Panc1 (cell line): ENCODE data around the gene ZNF678. TPM values are rescaled to one million over a fixed set of nuclear protein-coding genes. Genes with fewer than 3 reads are reported as not detected.

Source experiments
- ATAC-seq: fragments of 200-7000 bp; cut with Tn5 transposase; 2 replicates; pipeline ENCODE4 v1.9.1; 2020; ENCODE audit warnings: mild to moderate bottlenecking, moderate library complexity
- BruUV-seq: library from RNA; stranded (reverse); fragments of 400-500 nt; replicated peaks from 2 replicates; lab custom pipeline; 2021; lab: Mats Ljungman, UMichigan
- CTCF ChIA-PET: fragments of 300-600 bp; sonication (Branson Sonifier 250); formaldehyde crosslinking; loops from one replicate; lab custom pipeline; 2022; ENCODE audit warnings: antibody characterized with exemption; lab: Charles Lee
- POLR2A ChIA-PET: fragments of 300-600 bp; sonication (Branson Sonifier 250); formaldehyde crosslinking; loops from one replicate; lab custom pipeline; 2022; ENCODE audit warnings: antibody characterized with exemption; lab: Charles Lee
- DNase-seq: peaks from one replicate; pipeline ENCODE4 v3.0.0-alpha.2; 2010; ENCODE audit warnings: low read depth, low spot score
- H3K27ac ChIP-seq: 2 replicates; pipeline ENCODE4 v1.5.1; 2011; ENCODE audit warnings: mild to moderate bottlenecking, low read length, inconsistent platforms
- H3K27me3 ChIP-seq: fragments of 200-500 bp; sonication (Bioruptor generic); 2 replicates; pipeline ENCODE4 v1.6.0; 2014; ENCODE audit warnings: low read length, inconsistent platforms; ENCODE audit not compliant: control insufficient read depth, insufficient read depth
- H3K36me3 ChIP-seq: fragments of 200-500 bp; sonication (Bioruptor generic); 2 replicates; pipeline ENCODE4 v1.5.1; 2014; ENCODE audit warnings: inconsistent platforms, mild to moderate bottlenecking, low read length, moderate library complexity; ENCODE audit not compliant: control insufficient read depth, insufficient read depth
- H3K4me1 ChIP-seq: 2 replicates; pipeline ENCODE4 v1.5.1; 2011; ENCODE audit warnings: inconsistent platforms, mild to moderate bottlenecking, low read length, moderate library complexity; ENCODE audit not compliant: control insufficient read depth, insufficient read depth
- H3K4me3 ChIP-seq, 2 experiments: 2 replicates each; pipeline ENCODE4 v1.5.1; 2011 to 2012; ENCODE audit warnings: low read depth in 2 of 2, low read length in 2 of 2, mild to moderate bottlenecking in 2 of 2, inconsistent platforms in 1 of 2, moderate library complexity in 1 of 2
- H3K9me3 ChIP-seq: fragments of 200-500 bp; sonication (Bioruptor generic); 2 replicates; pipeline ENCODE4 v1.5.1; 2014; ENCODE audit warnings: low read depth, mild to moderate bottlenecking, inconsistent platforms, low read length, moderate library complexity; ENCODE audit not compliant: control insufficient read depth, insufficient read depth
- CTCF ChIP-seq: fragments of 450-650 bp; IDR thresholded peaks from 2 replicates; pipeline ENCODE4 v1.5.1; 2017; ENCODE audit warnings: mild to moderate bottlenecking
- POLR2AphosphoS5 ChIP-seq: IDR thresholded peaks from 2 replicates; pipeline ENCODE4 v1.6.1; 2012; ENCODE audit warnings: mild to moderate bottlenecking, low read depth, low read length, moderate library complexity
- REST ChIP-seq, 2 experiments: IDR thresholded peaks; 2 replicates each; pipeline ENCODE4 v1.6.1; 2011 to 2012; ENCODE audit warnings: low read depth in 2 of 2, control low read depth in 1 of 2, low read length in 1 of 2, mild to moderate bottlenecking in 1 of 2, moderate library complexity in 1 of 2; ENCODE audit not compliant: insufficient read depth in 1 of 2
- SIN3A ChIP-seq: IDR thresholded peaks from 2 replicates; pipeline ENCODE4 v1.6.1; 2012; ENCODE audit warnings: low read depth, mild to moderate bottlenecking, low read length, moderate library complexity, borderline replicate concordance; ENCODE audit not compliant: insufficient read depth
- TCF7L2 ChIP-seq: IDR thresholded peaks from 2 replicates; pipeline ENCODE4 v1.6.1; 2011; ENCODE audit warnings: mild to moderate bottlenecking, low read depth, low read length, inconsistent platforms
- in situ Hi-C: cut with HindIII; loops from 2 replicates; pipeline ENCODE4 v1.10.0; 2016; ENCODE audit warnings: low sequenced_read_pairs, low pct_unique_long_range_greater_than_20kb
- intact Hi-C: fragments of 100-400 bp; cut with micrococcal nuclease; formaldehyde crosslinking; loops from one replicate; pipeline ENCODE4 v1.10.0; 2022; ENCODE audit not compliant: unreplicated experiment
- total RNA-seq: library from RNA; stranded (reverse); gene quantifications from one replicate; pipeline ENCODE4 v1.2.1, GENCODE V29; 2021; ENCODE audit not compliant: unreplicated experiment

The ZNF678 gene
- total RNA-seq, 1 experiment from 2014 or later: 8.0 TPM

GRCh38 chr1:227545361-227545760 is 18.0 kb upstream of the ZNF678 start:
- Histone ChIP-seq H3K27me3 (no peaks in the 10 kb centered on the region), H3K27ac (no peak overlapping the region), H3K4me1 (peaks cover 4% of the 10 kb centered on the region), H3K9me3 (no peaks in the 10 kb centered on the region), H3K4me3 (no peak overlapping the region), H3K36me3 (no peaks in the 10 kb centered on the region)
- no peak for DNase-seq
- no TSS peak for BruUV-seq
- in situ Hi-C loops: no loop called here
- TF ChIP-seq REST (IDR thresholded peaks at IDR 0.05; ENCODE audit: insufficient read depth in 1 of 2, low read depth in 2 of 2, low read length in 1 of 2): no peak
- no peak for TF ChIP-seq POLR2AphosphoS5
- TF ChIP-seq TCF7L2: no peak
- no peak for TF ChIP-seq SIN3A
- no peak for TF ChIP-seq CTCF
- intact Hi-C loops: loop anchor here (10.0 kb wide), 1 partner anchor 61 kb away; no protein-coding TSS in a partner anchor
- no peak for ATAC-seq
- CTCF ChIA-PET: no interaction called here
- POLR2A ChIA-PET: no interaction called here

- TF ChIP-seq SIN3A (no peak), POLR2AphosphoS5 (no peak), CTCF (no peak), TCF7L2 (no peak), REST (IDR thresholded peaks at IDR 0.05; ENCODE audit: insufficient read depth in 1 of 2, low read depth in 2 of 2, low read length in 1 of 2) (no peak)
- Histone ChIP-seq H3K27ac (no peak overlapping the region), H3K27me3 (no peaks in the 10 kb centered on the region), H3K36me3 (no peaks in the 10 kb centered on the region), H3K4me3 (no peak overlapping the region), H3K9me3 (no peaks in the 10 kb centered on the region), H3K4me1 (peaks cover 4% of the 10 kb centered on the region)
- intact Hi-C loops (loop anchor here (10.0 kb wide), 1 partner anchor 61 kb away; no protein-coding TSS in a partner anchor), in situ Hi-C loops (no loop called here)
- ChIA-PET CTCF (no interaction called here), POLR2A (no interaction called here)
- BruUV-seq: no TSS peak
- ATAC-seq (no peak), DNase-seq (no peak)
Observed at GRCh38 chr1:227546059-227546458, 17.3 kb upstream of the ZNF678 start.
